ENCODE data around the gene C9orf78.

The C9orf78 gene

DNA sequence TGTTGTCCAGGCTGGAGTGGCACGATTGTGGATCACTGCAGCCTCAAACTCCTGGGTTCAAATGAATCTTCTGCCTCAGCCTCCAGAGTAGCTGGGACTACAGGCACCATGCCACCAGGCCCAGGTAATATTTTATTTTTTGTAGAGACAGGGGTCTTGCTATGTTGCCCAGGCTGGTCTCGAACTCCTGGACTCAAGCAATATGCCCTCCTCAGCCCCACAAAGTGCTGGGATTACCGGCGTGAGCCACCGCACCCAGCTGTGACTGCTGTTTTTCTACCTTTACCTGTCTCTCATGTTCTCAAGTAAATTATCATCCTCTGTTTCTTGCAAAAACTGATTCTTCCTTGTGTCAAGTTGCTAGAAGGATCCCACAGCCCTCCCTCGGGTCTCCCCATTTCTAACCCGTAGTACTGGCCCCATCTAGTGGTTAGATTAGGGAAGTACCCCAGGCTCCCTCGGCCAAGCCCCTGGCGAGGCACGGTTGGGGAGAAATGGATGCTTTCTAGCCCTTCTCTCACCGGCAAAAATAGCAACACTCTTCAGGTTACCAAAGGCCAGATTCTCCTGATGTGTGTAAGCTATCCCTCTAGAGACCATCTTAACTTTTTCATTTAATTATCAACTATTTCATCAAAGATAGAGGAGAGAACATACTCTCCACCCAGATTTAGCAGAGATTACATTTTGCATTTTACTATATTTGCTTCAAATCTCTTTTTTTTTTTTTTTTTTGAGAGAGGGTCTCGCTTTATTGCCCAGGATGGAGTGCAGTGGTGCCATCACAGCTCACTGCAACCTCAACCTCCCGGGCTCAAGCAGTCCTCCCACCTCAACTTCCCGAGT is 51.3 kb downstream of the C9orf78 start:
- H3K4me3 ChIP-seq (ENCODE audit: low read depth, low read length): no peak overlapping the region
- TF ChIP-seq, protein P1, sequence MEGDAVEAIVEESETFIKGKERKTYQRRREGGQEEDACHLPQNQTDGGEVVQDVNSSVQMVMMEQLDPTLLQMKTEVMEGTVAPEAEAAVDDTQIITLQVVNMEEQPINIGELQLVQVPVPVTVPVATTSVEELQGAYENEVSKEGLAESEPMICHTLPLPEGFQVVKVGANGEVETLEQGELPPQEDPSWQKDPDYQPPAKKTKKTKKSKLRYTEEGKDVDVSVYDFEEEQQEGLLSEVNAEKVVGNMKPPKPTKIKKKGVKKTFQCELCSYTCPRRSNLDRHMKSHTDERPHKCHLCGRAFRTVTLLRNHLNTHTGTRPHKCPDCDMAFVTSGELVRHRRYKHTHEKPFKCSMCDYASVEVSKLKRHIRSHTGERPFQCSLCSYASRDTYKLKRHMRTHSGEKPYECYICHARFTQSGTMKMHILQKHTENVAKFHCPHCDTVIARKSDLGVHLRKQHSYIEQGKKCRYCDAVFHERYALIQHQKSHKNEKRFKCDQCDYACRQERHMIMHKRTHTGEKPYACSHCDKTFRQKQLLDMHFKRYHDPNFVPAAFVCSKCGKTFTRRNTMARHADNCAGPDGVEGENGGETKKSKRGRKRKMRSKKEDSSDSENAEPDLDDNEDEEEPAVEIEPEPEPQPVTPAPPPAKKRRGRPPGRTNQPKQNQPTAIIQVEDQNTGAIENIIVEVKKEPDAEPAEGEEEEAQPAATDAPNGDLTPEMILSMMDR (IDR thresholded peaks at IDR 0.05; ENCODE audit: control insufficient read depth, extremely low read depth, insufficient read depth): peak; percentile 74
- peak; percentile 25 for DNase-seq (ENCODE audit: low read depth)

DNA sequence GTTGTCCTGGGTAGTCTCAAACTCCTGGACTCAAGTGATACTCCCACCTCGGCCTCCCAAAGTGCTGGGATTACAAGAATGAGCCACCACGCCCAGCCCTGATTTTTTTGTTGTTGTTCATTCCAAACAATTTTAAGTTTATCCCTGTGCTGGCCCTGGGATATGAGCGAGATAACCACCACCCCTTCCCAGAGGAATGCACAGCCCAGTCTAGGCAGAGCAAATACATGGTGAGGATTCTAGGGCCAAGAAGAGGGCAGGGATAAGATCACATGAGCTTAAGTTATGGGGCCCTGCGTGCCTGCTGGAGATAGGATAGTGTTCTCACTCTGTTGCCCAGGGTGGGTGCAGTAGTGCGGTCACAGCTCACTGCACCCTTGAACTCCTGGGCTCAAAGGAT is 53.1 kb downstream of the C9orf78 start:
- no peak for DNase-seq (ENCODE audit: low read depth)
- H3K4me3 ChIP-seq (ENCODE audit: low read depth, low read length): no peak overlapping the region
- TF ChIP-seq, protein P1 (IDR thresholded peaks at IDR 0.05; ENCODE audit: control insufficient read depth, extremely low read depth, insufficient read depth): no peak

DNA sequence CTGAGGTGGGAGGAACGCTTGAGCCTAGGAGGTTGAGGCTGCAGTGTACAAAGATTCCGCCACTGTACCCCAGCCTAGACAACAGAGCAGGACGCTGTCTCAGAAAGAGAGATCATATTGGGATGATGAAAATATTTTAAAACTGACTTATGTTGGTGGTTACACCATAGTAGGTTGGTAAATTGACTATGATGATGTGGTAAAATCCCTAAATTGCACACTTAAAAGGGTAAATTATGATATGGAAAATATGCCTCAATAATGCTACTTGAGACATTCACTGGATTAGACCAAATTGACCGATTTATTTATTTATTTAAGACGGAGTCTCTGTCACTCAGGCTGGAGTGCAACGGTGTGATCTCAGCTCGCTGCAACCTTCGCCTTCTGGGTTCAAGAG is 53.9 kb downstream of the C9orf78 start:
- no peak for DNase-seq (ENCODE audit: low read depth)
- TF ChIP-seq, protein P1 (IDR thresholded peaks at IDR 0.05; ENCODE audit: control insufficient read depth, extremely low read depth, insufficient read depth): no peak
- H3K4me3 ChIP-seq (ENCODE audit: low read depth, low read length): no peak overlapping the region

DNA sequence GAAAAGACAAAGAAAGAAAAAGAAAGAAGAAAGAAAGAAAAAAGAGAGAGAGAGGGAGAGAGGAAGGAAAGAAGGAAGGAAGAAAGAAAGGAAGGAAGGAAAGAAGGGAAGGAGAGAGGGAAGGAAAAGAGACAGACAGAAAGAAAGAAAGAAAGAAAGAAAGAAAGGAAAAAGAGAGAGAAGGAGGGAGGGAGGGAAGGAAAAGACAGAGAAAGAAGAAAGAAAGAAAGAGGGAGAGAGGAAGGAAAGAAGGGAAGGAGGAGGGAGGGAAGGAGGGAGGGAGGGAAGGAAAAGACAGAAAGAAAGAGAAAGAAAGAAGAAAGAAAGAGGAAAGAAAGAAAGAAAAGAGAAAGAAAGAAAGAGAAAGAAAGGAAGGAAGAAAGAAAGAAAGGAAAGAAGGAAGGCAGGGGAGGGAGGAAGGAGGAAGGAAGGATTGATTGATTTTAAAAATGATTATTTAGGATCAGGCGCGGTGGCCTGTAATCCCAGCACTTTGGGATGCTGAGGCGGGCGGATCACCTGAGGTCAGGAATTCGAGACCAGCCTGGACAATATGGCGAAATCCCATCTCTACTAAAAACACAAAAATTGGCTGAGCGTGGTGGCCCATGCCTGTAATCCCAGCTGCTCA is 55.4 kb downstream of the C9orf78 start:
- no peak for DNase-seq (ENCODE audit: low read depth)
- TF ChIP-seq, protein P1 (IDR thresholded peaks at IDR 0.05; ENCODE audit: control insufficient read depth, extremely low read depth, insufficient read depth): no peak
- no peak overlapping the region for H3K4me3 ChIP-seq (ENCODE audit: low read depth, low read length)

DNA sequence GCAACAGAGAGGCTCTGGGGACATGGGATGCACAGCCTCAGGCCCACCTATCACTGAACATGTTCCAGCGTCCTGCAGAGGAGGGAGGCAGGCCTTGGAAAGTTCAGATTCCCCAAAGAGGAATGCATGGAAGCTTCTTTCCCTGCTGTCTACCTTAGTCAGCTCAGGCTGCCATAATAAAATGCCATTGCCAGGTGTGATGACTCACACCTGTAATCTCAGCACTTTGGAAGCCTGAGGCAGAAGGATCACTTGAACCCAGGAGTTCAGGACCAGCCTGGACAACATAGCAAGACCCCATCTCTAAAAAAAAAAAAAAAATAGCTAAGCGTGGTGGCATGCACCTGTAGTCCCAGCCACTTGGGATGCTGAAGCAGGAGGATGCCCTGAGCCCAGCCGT is 56.6 kb downstream of the C9orf78 start:
- H3K4me3 ChIP-seq (ENCODE audit: low read depth, low read length): no peak overlapping the region
- DNase-seq (ENCODE audit: low read depth): no peak
- TF ChIP-seq, protein P1 (IDR thresholded peaks at IDR 0.05; ENCODE audit: control insufficient read depth, extremely low read depth, insufficient read depth): no peak

DNA sequence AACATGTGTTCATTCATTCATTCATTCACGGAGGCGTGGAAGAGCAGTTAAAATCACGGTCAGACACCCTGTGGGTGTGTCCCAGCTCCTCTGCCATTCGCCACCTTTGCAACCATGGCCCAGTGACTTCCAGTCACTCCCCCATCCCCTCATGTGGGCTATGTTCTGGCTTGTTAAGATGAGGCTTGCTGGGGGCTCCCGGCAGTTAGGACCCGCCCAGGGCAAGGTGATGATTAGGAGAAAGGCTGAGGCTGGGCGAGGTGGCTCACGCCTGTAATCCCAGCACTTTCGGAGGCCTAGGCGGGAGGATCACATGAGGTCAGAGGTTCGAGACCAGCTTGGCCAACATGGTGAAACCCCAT is 57.3 kb downstream of the C9orf78 start:
- no peak overlapping the region for H3K4me3 ChIP-seq (ENCODE audit: low read depth, low read length)
- no peak for DNase-seq (ENCODE audit: low read depth)
- TF ChIP-seq, protein P1 (IDR thresholded peaks at IDR 0.05; ENCODE audit: control insufficient read depth, extremely low read depth, insufficient read depth): no peak
